MM.1S (cell line): ENCODE results near the gene ADAM8.

Experiments used
- CTCF ChIP-seq: fragments of 300-600 bp; sonication (generic); IDR thresholded peaks from 2 replicates; pipeline ENCODE4 v1.5.1; 2016; ENCODE audit warnings: antibody characterized with exemption, low read length, mixed read lengths
- EZH2 ChIP-seq: fragments of 300-600 bp; sonication (generic); optimal IDR thresholded peaks from 2 replicates; pipeline ENCODE3; 2017; ENCODE audit warnings: low read depth, mild to moderate bottlenecking, antibody characterized with exemption, low read length, mixed read lengths
- EZH2phosphoT487 ChIP-seq: fragments of 300-600 bp; sonication (generic); IDR thresholded peaks from 2 replicates; pipeline ENCODE4 v1.6.1; 2018; ENCODE audit warnings: antibody characterized with exemption, low read length

GRCh38 chr10:133221331-133221730 is 55.3 kb downstream of the ADAM8 start:
- no peak for TF ChIP-seq CTCF
- TF ChIP-seq EZH2, result no peak
- no peak for TF ChIP-seq EZH2phosphoT487
